ENCODE results near the gene GRAMD1C. TPM values are rescaled to one million over a fixed set of nuclear protein-coding genes. Genes with fewer than 3 reads are reported as not detected.
A peak's percentile ranks its signal among the peaks of the same experiment; 100 is the strongest.

GRAMD1C gene
- total and polyA plus RNA-seq, 2 donors (not counting 3 experiments of a cell fraction or from before 2014, with no cell fraction given), result 7.0 to 24.0 TPM

DNA sequence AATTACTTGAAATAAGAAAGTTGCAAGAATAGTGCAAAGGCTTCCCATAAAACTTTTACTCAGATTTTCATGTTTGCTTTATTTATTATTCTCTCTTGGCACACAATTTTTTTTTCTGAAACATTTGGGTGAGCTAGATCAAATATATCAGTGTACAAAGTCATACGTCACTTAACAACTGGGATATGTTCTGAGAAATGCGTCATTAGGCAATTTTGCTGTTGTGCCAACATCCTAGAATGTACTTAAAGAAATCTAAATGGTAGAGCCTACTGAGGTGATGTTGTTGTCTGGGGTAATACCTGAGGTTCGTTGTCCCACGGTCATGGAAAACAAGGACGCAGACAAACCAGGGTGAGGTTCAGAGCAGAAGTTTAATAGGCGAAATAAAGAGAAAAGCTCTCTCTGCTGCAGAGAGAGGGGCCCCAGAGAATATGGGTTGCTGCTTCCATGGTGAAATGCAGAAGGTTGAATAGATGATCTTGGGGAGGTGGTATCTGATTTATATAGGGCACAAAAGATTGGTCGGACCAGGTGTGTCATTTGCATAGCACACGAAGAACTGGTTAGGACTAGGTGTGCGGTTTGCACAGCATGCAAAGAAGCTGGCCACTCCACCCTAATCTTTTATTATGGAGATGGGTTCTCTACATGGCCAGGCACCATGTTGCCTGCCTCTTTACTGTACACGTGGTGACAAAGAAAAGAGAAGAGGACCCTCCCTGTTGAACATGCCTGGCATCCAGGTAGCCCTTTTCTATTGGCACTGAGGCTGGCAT is 8.8 kb upstream of the GRAMD1C start:
- CTCF ChIA-PET, result interaction anchor here (1.3 to 2.5 kb wide), 3 partner anchors 9 to 326 kb away, joined by 3 to 11 read pairs (median 4); partner anchors contain the start of gene GRAMD1C
- H3K27me3 ChIP-seq (ENCODE audit: control insufficient read depth in 2 of 2, insufficient read depth in 2 of 2, low read length in 2 of 2), result no peaks in the 10 kb centered on the region
- H3K9me3 ChIP-seq (replicated peaks; ENCODE audit: control insufficient read depth, insufficient read depth, low read length), result no peaks in the 10 kb centered on the region
- H3K4me2 ChIP-seq (ENCODE audit: insufficient read depth, low read length), result peak overlapping the region; percentile 54
- peak overlapping the region; percentile 98 for H3K27ac ChIP-seq (ENCODE audit: insufficient read depth, low read depth, low read length)
- dilution Hi-C loops (cut with MboI; ENCODE audit: extremely low pct_ligation_motif_present, low sequenced_read_pairs), result no loop called here
- intact Hi-C loops (cut with micrococcal nuclease), result loop anchor here (1.0 to 2.0 kb wide), 5 partner anchors 25 to 293 kb away; partner anchors contain the start of gene NAA50
- POLR2A ChIA-PET, result interaction anchor here (0.6 to 1.4 kb wide), 3 partner anchors 17 to 83 kb away, joined by 3 to 4 read pairs (median 3); partner anchors contain the start of genes ATP6V1A and NAA50
- FAIRE-seq (no peak), DNase-seq (ENCODE audit: low read depth, low spot score) (no peak)
- TSS peak; percentile 94 for BruUV-seq (replicated peaks)
- peak overlapping the region; percentile 82 for H3K9ac ChIP-seq (replicated peaks; ENCODE audit: extremely low read depth, insufficient read depth, low read length)
- H3K36me3 ChIP-seq (ENCODE audit: control insufficient read depth in 2 of 2, extremely low read depth in 1 of 2, insufficient read depth in 2 of 2, low read length in 2 of 2), result no peaks in the 10 kb centered on the region
- H4K20me1 ChIP-seq (replicated peaks; ENCODE audit: control insufficient read depth, extremely low read depth, insufficient read depth, low read length), result no peaks in the 10 kb centered on the region
- H3K79me2 ChIP-seq (ENCODE audit: control insufficient read depth, insufficient read depth, low read length), result no peaks in the 10 kb centered on the region
- TF ChIP-seq GATA2 (IDR thresholded peaks at IDR 0.05; ENCODE audit: insufficient read depth, insufficient read length, low read depth, low read length) (no peak), EZH2 (IDR thresholded peaks at IDR 0.05; ENCODE audit: borderline replicate concordance, low read depth, low read length, severe bottlenecking) (no peak), CTCF (IDR thresholded peaks at IDR 0.05; ENCODE audit: extremely low read depth in 1 of 2, insufficient read depth in 1 of 2, low read depth in 1 of 2, low read length in 2 of 2) (no peak), JUN (IDR thresholded peaks at IDR 0.05; ENCODE audit: borderline replicate concordance, insufficient read depth, insufficient read length, low read depth) (no peak), POLR2A (IDR thresholded peaks at IDR 0.05; ENCODE audit: low read depth, low read length) (no peak), MYC (IDR thresholded peaks at IDR 0.05; ENCODE audit: low read depth, low read length) (no peak), FOS (IDR thresholded peaks at IDR 0.05; ENCODE audit: borderline replicate concordance, insufficient read depth, low read length) (no peak), POLR2AphosphoS5 (IDR thresholded peaks at IDR 0.05; ENCODE audit: insufficient read depth, low read depth, low read length) (no peak)
- TF ChIP-seq, protein P1, sequence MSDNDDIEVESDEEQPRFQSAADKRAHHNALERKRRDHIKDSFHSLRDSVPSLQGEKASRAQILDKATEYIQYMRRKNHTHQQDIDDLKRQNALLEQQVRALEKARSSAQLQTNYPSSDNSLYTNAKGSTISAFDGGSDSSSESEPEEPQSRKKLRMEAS (IDR thresholded peaks at IDR 0.05; ENCODE audit: insufficient read depth, insufficient read length), result no peak
- H3K4me3 ChIP-seq (replicated peaks in 1 of 3; ENCODE audit: insufficient read depth in 1 of 3, low read depth in 1 of 3, low read length in 3 of 3), result no peak overlapping the region
- H2AFZ ChIP-seq (ENCODE audit: low read depth, low read length), result peak overlapping the region; percentile 14
- no peaks in the 10 kb centered on the region for H3K9me1 ChIP-seq (replicated peaks; ENCODE audit: control insufficient read depth, extremely low read depth, insufficient read depth, low read length)
- peaks cover 26% of the 10 kb centered on the region for H3K4me1 ChIP-seq (ENCODE audit: control insufficient read depth, extremely low read depth, insufficient read depth, low read length)

Measured in endothelial cell of umbilical vein (primary cell).